HepG2 (cell line): ENCODE data around the gene MISFA. TPM values are rescaled to one million over a fixed set of nuclear protein-coding genes. Genes with fewer than 3 reads are reported as not detected.

Source experiments
- ARHGAP35 ChIP-seq: sonication (generic); formaldehyde crosslinking; IDR thresholded peaks from 2 replicates; pipeline ENCODE4 v1.9.0; 2022; ENCODE audit warnings: mild to moderate bottlenecking, inconsistent platforms, moderate library complexity, missing genetic modification reagents, borderline replicate concordance
- DNMT1 ChIP-seq: sonication (generic); formaldehyde crosslinking; IDR thresholded peaks from 2 replicates; pipeline ENCODE4 v1.5.1; 2020; ENCODE audit warnings: mild to moderate bottlenecking, missing genetic modification reagents
- DPF2 ChIP-seq: sonication (generic); formaldehyde crosslinking; IDR thresholded peaks from 2 replicates; pipeline ENCODE4 v1.4.0; 2020; ENCODE audit warnings: mild to moderate bottlenecking, low read depth, missing genetic modification reagents, borderline replicate concordance
- GTF2F1 ChIP-seq: fragments of 150-350 bp; IDR thresholded peaks from 2 replicates; pipeline ENCODE4 v1.6.1; 2014; ENCODE audit warnings: low read length
- MIER2 ChIP-seq: IDR thresholded peaks from 2 replicates; pipeline ENCODE4 v1.6.1; 2016; ENCODE audit warnings: missing biosample characterization, missing genetic modification reagents
- MLXIP ChIP-seq: sonication (generic); formaldehyde crosslinking; IDR thresholded peaks from 2 replicates; pipeline ENCODE4 v1.9.0; 2021; ENCODE audit warnings: missing genetic modification reagents, borderline replicate concordance
- RFXAP ChIP-seq: sonication (generic); formaldehyde crosslinking; IDR thresholded peaks from 2 replicates; pipeline ENCODE4 v1.4.0; 2020; ENCODE audit warnings: missing genetic modification reagents, borderline replicate concordance
- SOX6 ChIP-seq, 2 experiments: fragments of 450-650 bp in 1 of 2; sonication (generic) in 1 of 2; formaldehyde crosslinking in 1 of 2; IDR thresholded peaks; 2 replicates each; pipeline versions ENCODE4 v1.4.0 to v1.6.1; 2017 to 2020; ENCODE audit warnings: antibody characterized with exemption in 1 of 2, mild to moderate bottlenecking in 1 of 2, missing genetic modification reagents in 1 of 2
- TBX3 ChIP-seq: fragments of 450-650 bp; IDR thresholded peaks from 2 replicates; pipeline ENCODE4 v1.6.1; 2017; ENCODE audit warnings: antibody characterized with exemption, mild to moderate bottlenecking, inconsistent platforms, borderline replicate concordance
- TCF7 ChIP-seq: sonication (generic); IDR thresholded peaks from 2 replicates; pipeline ENCODE4 v1.6.1; 2016; ENCODE audit warnings: antibody characterized with exemption, low read depth
- UBTF ChIP-seq: sonication (generic); formaldehyde crosslinking; IDR thresholded peaks from 2 replicates; pipeline ENCODE4 v1.4.0; 2020; ENCODE audit warnings: mild to moderate bottlenecking, missing genetic modification reagents
- ZNF251 ChIP-seq: sonication (generic); formaldehyde crosslinking; IDR thresholded peaks from 2 replicates; pipeline ENCODE4 v1.9.0; 2021; ENCODE audit warnings: mild to moderate bottlenecking, missing genetic modification reagents
- ZNF407 ChIP-seq: sonication (generic); formaldehyde crosslinking; IDR thresholded peaks from one replicate; pipeline ENCODE4 v1.5.1; 2020; ENCODE audit warnings: mild to moderate bottlenecking, missing genetic modification reagents; ENCODE audit errors: not compliant biosample characterization
- ZNF451 ChIP-seq: sonication (generic); formaldehyde crosslinking; IDR thresholded peaks from 2 replicates; pipeline ENCODE4 v1.5.0; 2020; ENCODE audit warnings: mild to moderate bottlenecking, missing genetic modification reagents
- polyA plus RNA-seq, 8 experiments: library from polyadenylated mRNA; depleted of rRNA in 3 of 8; stranded (reverse) in 7 of 8; unstranded in 1 of 8; fragments of >200 nt; fragmentation: Illumina TruSeq in 4 of 8; extraction: Trizol in 4 of 8; gene quantifications; 2 replicates each; pipeline versions ENCODE4 v1.2.1 to v1.2.3, GENCODE V29; 2011 to 2016; ENCODE audit warnings: low read depth in 4 of 8, missing spikeins in 1 of 8, mixed read lengths in 1 of 8; ENCODE audit not compliant: insufficient read depth in 1 of 8
- total RNA-seq, 5 experiments: library from RNA; depleted of rRNA; stranded (reverse); fragments of >200 nt; fragmentation: Illumina TruSeq; extraction: Trizol; gene quantifications; 2 replicates each; pipeline ENCODE4 v1.2.3, GENCODE V29; 2016; ENCODE audit warnings: low read depth in 1 of 5

MISFA gene
- total and polyA plus RNA-seq, 2 of the 13 experiments (the other 11 are each of a cell fraction or from before 2014, with no cell fraction given) = 1.4 to 5.4 TPM

GRCh38 chr11:18588297-18589252, 11.0 kb upstream of the MISFA start, which contains the start of gene UEVLD (continued):
- TF ChIP-seq UBTF (CRISPR knock-in tag) (peak; percentile 77; the same call in 1 of the 2 replicates), TCF7 (no peak), ZNF251 (CRISPR knock-in tag) (no peak), ARHGAP35 (CRISPR knock-in tag) (no peak), GTF2F1 (no peak), ZNF451 (CRISPR knock-in tag) (no peak), MIER2 (CRISPR knock-in tag) (peak; percentile 27; the same call in 1 of the 2 replicates), MLXIP (CRISPR knock-in tag) (no peak; the same call in 1 of the 2 replicates), SOX6 (IDR thresholded peaks at IDR 0.05) (no peak), SOX6 (CRISPR knock-in tag; IDR thresholded peaks at IDR 0.05) (peak; percentile 60), ZNF407 (CRISPR knock-in tag) (peak; percentile 64), DNMT1 (no peak), RFXAP (0 out of 2 replicates have a peak, but pooled peaks have one; percentile 58), TBX3 (no peak), DPF2 (no peak; the same call in 1 of the 2 replicates)
